GM19240 (cell line): ENCODE measurements around the gene CSF1R.
"Not testable (repeated sequence)": the region's sequence is repeated elsewhere in the genome, so short reads cannot be mapped to it uniquely, and the experiment has no call there.

ENCODE experiments used
- DNase-seq: peaks from one replicate; pipeline ENCODE4 v3.0.0; 2011; ENCODE audit warnings: low spot score; ENCODE audit not compliant: insufficient read length

The CSF1R gene

DNA sequence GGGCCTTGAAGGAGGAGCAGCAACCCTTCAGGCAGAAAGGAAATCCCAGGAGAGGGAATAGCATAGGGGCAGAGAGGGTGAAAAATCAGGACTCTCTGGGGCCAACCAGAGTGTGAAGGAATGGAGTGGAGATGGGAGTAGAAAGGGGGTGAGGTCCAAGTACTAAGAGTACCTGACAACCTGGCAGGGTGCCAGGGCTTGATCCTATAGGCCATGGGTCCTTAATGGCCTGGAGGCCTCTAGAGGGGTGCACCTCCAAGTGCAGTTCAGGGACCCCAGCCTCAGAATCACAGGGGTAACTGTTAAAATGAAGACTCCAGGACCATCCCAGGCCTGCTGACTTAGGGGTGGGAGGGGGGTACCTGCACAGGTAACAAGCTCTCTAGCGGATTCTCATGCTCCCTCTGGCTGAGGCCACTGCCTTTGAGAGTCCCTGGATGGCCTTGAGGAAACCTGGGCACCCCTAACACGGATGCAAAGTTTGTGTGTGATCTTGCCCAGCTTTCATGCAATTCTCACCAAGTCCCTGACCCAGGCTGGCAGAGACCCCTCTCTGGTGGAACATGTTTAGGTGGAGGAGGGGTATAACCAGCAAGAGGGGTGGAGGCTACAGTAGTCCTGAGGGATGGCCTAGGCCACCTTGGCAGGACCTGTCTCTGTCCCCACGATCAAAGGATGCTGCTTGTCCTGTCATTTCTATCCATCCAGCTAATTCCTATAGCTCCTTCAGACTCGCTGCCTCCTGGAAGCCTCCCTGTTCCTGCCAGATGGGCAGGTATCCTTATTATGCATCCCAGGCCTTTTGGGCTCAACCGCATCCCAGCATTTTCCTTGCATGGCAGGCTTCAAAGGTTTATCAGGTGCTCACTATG is 17.6 kb upstream of the CSF1R start:
- no peak for DNase-seq

DNA sequence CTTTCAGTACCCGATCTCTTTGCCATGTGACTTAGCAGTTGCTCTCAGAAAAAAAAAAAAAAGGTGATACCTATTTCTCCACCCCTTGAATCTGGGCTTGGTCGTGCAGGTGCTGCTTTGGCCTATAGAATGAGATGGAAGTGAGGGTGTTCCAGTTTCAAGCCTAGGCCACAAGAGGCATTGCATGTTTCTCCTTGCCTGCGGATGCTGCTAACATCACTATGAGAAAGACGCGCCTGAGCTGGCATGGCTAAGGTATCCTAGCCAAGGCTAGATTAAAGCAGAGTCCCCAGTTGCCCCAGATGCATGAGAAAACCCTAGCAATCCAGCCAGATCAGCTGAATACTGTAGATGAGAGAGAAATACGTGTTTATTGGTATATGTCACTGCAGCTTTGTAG is 14.7 kb upstream of the CSF1R start:
- DNase-seq: no peak

DNA sequence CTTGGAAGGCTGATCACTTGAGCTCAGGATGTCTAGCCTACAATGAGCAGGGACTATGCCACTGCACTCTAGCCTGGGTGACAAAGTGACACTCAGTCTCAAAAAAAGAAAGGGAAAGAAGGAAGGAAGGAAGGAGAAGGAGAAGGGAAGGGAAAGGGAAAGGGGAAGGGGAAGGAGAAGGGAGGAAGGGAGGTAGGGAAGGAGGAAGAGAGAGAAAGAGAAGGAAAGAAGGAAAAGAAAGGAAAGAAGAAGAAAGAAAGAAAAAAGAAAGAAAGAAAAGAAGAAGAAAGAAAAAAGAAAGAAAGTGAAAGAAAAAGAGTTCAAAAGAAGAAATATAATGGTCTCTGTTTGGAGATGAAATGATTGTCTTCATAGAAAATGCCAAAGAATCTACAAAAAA is 10.8 kb upstream of the CSF1R start:
- DNase-seq: no peak

GRCh38 chr5:150092159-150092787 is 5.9 kb upstream of the CSF1R start:
- DNase-seq: no peak

- no peak for DNase-seq
These were observed 1.0 kb downstream of the CSF1R start for GRCh38 chr5:150085191-150085912.

DNA sequence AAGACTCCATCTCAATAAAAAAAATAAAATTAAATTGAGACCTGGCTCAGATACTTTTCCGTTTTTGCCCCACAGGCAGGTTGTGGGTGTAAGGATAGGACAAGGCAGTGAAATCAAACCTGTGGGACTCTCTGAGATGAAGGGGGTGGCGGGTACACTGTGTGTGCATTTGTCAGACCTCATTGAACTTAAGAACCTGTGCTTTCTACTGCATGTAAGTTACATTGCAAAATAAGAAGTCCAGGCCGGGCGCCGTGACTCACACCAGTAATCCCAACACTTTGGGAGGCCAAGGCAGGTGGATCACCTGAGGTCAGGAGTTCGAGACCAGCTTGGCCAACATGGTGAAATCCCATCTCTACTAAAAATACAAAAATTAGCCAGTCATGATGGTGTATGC is 1.6 kb downstream of the CSF1R start:
- DNase-seq: not testable (repeated sequence)

- no peak for DNase-seq
These were observed 3.5 kb downstream of the CSF1R start for GRCh38 chr5:150082889-150083288.

GRCh38 chr5:150082374-150082773 is 4.0 kb downstream of the CSF1R start:
- DNase-seq: no peak

DNA sequence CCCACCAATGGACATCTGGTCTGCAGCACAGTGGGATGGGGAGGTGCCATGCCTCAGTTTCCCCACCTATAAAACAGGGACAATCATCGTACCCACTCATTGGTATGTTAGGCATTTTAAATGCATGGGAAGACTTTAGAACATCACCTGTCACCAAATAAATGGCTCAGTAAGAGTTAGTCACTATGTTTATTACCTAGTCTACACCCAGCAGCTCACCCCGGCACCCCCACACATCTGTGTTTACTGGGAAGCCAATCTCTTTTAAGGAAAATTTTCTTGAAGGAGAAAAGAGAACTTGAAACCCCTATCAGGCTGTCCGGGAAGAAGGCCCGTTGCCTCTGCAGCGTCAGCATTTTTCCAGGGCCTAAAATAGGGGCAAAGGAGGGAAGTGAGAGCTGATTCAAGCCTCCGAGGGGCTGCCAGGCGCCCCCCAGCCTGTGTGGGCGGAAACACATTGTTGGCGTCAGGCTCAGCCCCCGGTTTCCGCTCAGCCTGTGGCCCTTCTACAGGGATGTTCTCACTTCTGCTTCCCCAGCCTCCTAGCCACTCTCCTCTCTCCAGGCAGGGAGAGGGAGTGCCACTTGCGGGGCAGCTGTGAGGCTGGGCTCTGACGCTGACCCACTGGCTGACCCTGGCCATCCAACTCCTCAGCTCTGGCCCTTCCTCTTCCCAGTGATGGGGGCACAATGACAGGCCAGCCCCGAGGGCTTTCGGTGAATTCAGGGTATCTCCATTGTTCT is 4.6 kb downstream of the CSF1R start:
- DNase-seq: peak; percentile 43

- DNase-seq: no peak
These were observed 5.5 kb downstream of the CSF1R start for GRCh38 chr5:150080696-150081435.

DNA sequence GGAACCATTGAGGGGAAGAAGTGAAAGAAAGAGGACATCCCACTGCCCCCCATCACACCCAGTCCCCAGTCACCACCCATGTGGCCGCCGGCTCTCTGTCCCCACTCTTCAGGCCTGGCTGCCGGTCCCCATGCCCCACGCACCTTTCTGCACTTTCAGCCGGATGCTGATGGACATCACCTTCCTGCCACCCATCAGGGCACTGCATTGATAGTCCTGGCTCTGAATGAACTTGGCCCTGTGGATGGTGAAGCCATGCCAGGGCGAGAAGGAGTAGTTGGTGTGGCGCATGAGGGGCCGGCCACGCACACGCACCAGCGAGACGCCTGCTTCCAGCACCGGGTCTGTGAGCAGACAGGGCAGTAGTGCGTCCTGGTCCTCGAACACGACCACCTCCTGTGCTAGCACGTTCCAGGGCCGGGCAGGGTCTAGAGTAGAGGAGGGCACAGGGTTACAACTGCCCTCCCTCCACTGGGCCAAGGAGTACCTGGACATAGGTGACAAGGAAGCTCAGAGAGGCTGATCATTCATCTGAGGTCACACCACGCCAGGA is 6.4 kb downstream of the CSF1R start:
- no peak for DNase-seq

- DNase-seq: no peak
These were observed 7.3 kb downstream of the CSF1R start for GRCh38 chr5:150078802-150079689.

DNA sequence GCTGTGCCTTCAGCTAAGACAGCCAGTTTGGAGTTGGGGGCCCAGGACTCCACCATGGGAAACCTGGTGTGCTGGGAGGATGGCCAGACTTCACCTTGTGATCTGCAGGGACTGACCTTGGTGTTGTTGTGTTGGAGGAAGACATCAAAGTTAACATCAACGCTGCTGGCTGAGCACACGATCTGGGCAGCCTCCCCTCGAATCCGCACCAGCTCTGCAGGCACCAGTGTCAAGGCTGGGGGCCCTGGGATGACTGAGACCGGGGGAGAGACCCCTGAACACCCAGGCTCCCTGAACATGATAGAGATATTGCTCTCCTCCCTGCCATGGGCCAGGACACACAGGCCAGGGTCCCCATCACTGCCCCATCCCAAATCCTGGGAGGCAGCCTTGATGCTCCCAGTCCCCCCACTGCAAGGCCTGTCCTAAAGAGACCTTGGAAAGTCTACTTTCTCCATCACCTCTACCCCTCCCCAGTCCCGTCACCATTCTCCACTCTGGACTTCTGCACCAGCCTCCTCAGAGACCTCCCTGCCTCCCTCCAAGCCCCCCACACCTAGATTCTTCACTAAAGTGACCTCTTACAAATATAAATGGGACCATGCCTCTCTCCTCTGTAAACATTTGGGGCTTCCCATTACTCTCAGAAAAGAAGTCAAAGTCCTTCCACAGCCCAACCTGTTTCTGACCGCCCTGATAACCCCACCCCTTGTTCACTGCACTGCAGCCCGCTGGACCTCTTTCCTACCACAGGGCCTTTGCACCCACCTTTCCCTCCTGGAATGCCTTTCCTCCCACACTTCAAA is 8.2 kb downstream of the CSF1R start:
- no peak for DNase-seq

- DNase-seq: no peak
These were observed 9.3 kb downstream of the CSF1R start for GRCh38 chr5:150077060-150077459.

DNA sequence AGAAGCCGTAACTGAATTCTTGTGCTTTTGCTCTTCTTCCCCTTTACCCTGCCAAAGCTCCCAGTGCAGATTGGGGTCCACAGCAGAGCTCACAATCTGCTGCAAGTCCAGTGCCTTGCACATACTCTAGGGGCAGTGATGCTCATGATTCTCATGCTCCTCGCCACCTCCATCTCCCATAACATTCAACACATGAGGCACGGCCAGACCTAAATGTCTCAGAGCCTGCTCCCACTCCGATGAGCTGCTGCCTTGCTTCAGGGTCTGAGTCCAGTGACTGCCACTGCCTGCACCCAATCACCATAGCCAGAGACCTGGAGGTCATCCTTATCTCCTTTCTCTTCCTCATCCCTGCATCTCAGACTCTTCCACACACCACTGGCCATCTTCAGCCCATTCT is 10.5 kb downstream of the CSF1R start:
- no peak for DNase-seq

DNA sequence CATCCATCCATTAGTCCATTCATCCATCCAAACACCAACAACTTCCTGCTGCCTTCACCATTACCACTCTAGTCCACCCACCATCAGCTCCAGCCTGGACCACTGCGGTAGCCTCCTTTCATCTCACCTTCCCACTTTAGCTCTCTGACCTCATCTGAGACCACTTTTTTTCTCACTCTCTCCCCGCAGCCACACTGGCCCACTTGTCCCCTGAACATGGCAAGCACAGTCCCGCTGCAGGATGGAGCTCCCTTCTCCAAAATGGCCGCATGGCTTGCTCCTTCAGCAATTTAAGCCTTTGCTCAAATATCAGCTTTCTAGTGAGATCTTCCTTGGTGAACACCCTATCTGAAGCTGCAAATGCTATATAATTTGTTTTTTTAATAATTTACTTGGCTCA is 11.1 kb downstream of the CSF1R start:
- DNase-seq: no peak

- DNase-seq: no peak
These were observed 12.7 kb downstream of the CSF1R start for GRCh38 chr5:150073677-150074076.

- no peak for DNase-seq
These were observed 13.2 kb downstream of the CSF1R start for GRCh38 chr5:150073086-150073625.
